D341Med (cell line): Measurements from ENCODE around the gene MTUS2.

Source experiments
- DNase-seq: peaks from one replicate; pipeline ENCODE4 v3.0.0; 2012; ENCODE audit warnings: low spot score

MTUS2 gene

GRCh38 chr13:29453617-29454011, 633.5 kb downstream of the MTUS2 start:
- DNase-seq = no peak

GRCh38 chr13:29454931-29455481, 634.9 kb downstream of the MTUS2 start:
- DNase-seq = peak; percentile 58

- DNase-seq = no peak
These were observed 636.3 kb downstream of the MTUS2 start for GRCh38 chr13:29456419-29456818.

- no peak for DNase-seq
These were observed 637.2 kb downstream of the MTUS2 start for GRCh38 chr13:29457299-29457698.

GRCh38 chr13:29458419-29458818, 638.3 kb downstream of the MTUS2 start:
- DNase-seq = no peak

GRCh38 chr13:29459813-29460355, 639.7 kb downstream of the MTUS2 start:
- DNase-seq = no peak

- no peak for DNase-seq
These were observed 644.1 kb downstream of the MTUS2 start for GRCh38 chr13:29464105-29464679.

- no peak for DNase-seq
These were observed 645.7 kb downstream of the MTUS2 start for GRCh38 chr13:29465741-29466293.

- no peak for DNase-seq
These were observed 651.4 kb downstream of the MTUS2 start for GRCh38 chr13:29471551-29471950.

GRCh38 chr13:29472332-29472961, 652.3 kb downstream of the MTUS2 start:
- DNase-seq = peak; percentile 71

GRCh38 chr13:29473166-29473565, 653.0 kb downstream of the MTUS2 start:
- DNase-seq = no peak

GRCh38 chr13:29474991-29475390, 654.9 kb downstream of the MTUS2 start:
- DNase-seq = no peak

GRCh38 chr13:29476046-29476445, 655.9 kb downstream of the MTUS2 start:
- DNase-seq = no peak

- no peak for DNase-seq
These were observed 659.8 kb downstream of the MTUS2 start for GRCh38 chr13:29479716-29480492.

GRCh38 chr13:29480893-29481525, 660.9 kb downstream of the MTUS2 start:
- no peak for DNase-seq

- DNase-seq = no peak
These were observed 661.5 kb downstream of the MTUS2 start for GRCh38 chr13:29481603-29482002.

GRCh38 chr13:29482504-29482903, 662.4 kb downstream of the MTUS2 start:
- no peak for DNase-seq

- no peak for DNase-seq
These were observed 663.1 kb downstream of the MTUS2 start for GRCh38 chr13:29483211-29483610.

- DNase-seq = no peak
These were observed 663.5 kb downstream of the MTUS2 start for GRCh38 chr13:29483623-29484022.

GRCh38 chr13:29484236-29484635, 664.1 kb downstream of the MTUS2 start:
- DNase-seq = no peak

- no peak for DNase-seq
These were observed 664.7 kb downstream of the MTUS2 start for GRCh38 chr13:29484796-29485195.

- no peak for DNase-seq
These were observed 666.4 kb downstream of the MTUS2 start for GRCh38 chr13:29486551-29486950.
